Cardiac muscle cell (in vitro differentiated cells and primary cell): Measurements from ENCODE around the gene RACGAP1. TPM values are rescaled to one million over a fixed set of nuclear protein-coding genes. Genes with fewer than 3 reads are reported as not detected.
A peak's percentile ranks its signal among the peaks of the same experiment; 100 is the strongest.

Source experiments
- DNase-seq, 2 donors: peaks; one replicate each; pipeline versions ENCODE4 v3.0.0 to v3.0.0-alpha.2; 2010 to 2017; ENCODE audit warnings: low read depth in 1 of 2, low spot score in 1 of 2
- H3K27ac ChIP-seq: fragments of 200-600 bp; sonication (generic); 2 replicates; pipeline ENCODE4 v1.5.1; 2016
- H3K27me3 ChIP-seq: fragments of 200-600 bp; sonication (generic); 2 replicates; pipeline ENCODE4 v1.6.0; 2016; ENCODE audit warnings: control low read depth
- H3K36me3 ChIP-seq: fragments of 200-600 bp; sonication (generic); 2 replicates; pipeline ENCODE4 v1.5.1; 2016; ENCODE audit warnings: control low read depth
- H3K4me1 ChIP-seq: fragments of 200-600 bp; sonication (generic); 2 replicates; pipeline ENCODE4 v1.8.1; 2017; ENCODE audit warnings: low read depth, mild to moderate bottlenecking, mixed run types
- H3K4me3 ChIP-seq: fragments of 200-600 bp; sonication (generic); 2 replicates; pipeline ENCODE4 v1.5.1; 2016; ENCODE audit warnings: mild to moderate bottlenecking
- H3K9me3 ChIP-seq: fragments of 200-600 bp; sonication (generic); 2 replicates; pipeline ENCODE4 v1.5.1; 2017; ENCODE audit warnings: low read depth, mild to moderate bottlenecking, control low read depth
- polyA plus RNA-seq: library from polyadenylated mRNA; unstranded; fragments of >200 nt; fragmentation: Nextera tagmentation; extraction: Ambion mirVana; gene quantifications from 2 replicates; pipeline ENCODE4 v1.2.1, GENCODE V29; 2016
- total RNA-seq: library from RNA; depleted of rRNA; stranded (reverse); fragments of >200 nt; gene quantifications from 2 replicates; pipeline ENCODE4 v1.2.3, GENCODE V29; 2016
- TF ChIP-seq, protein P1 (sequence below): IDR thresholded peaks from 2 replicates; pipeline ENCODE4 v1.5.1; 2012; ENCODE audit warnings: low read depth, mild to moderate bottlenecking, low read length

The RACGAP1 gene
- total and polyA plus RNA-seq, 2 experiments from 2014 or later = 13.4 to 63.9 TPM

DNA sequence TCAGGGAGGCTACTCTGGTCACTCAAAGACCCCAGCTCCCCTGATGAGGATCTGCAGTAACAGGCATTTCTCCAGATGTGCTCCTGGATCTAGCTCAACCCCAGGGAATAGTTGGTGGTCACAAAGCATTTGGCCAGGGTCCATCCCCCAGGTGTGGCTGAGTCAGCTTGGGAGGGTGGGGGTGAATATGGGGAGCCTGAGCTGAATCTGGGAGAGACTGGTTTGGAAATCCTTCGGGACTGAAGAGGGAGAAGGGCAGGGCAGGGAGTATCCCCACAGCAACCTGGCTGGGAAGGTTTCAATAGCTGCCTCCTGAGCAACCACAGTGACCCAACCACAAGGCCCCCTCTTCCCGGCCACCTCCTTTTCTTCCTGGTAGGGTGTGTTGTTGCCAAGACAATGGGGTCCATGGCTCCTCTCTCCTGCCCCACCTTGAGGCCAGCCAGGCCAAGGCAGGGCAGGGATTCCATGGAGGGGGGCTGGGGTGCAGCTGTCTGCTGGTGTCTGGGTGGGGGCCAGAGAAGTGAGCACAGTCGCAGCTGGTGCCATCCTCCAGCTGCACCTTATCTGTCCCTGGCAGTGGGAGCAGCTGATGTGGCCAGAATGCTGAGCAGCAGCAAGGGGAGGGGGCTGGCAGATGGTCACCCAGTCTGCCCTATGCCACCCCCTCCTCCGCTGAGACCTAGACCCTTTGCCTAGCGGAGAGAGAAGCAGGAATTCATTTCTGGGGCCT, 37.6 kb upstream of the RACGAP1 start:
- DNase-seq = no peak
- Histone ChIP-seq H3K4me1 (no peaks in the 10 kb centered on the region), H3K4me3 (no peak overlapping the region)

DNA sequence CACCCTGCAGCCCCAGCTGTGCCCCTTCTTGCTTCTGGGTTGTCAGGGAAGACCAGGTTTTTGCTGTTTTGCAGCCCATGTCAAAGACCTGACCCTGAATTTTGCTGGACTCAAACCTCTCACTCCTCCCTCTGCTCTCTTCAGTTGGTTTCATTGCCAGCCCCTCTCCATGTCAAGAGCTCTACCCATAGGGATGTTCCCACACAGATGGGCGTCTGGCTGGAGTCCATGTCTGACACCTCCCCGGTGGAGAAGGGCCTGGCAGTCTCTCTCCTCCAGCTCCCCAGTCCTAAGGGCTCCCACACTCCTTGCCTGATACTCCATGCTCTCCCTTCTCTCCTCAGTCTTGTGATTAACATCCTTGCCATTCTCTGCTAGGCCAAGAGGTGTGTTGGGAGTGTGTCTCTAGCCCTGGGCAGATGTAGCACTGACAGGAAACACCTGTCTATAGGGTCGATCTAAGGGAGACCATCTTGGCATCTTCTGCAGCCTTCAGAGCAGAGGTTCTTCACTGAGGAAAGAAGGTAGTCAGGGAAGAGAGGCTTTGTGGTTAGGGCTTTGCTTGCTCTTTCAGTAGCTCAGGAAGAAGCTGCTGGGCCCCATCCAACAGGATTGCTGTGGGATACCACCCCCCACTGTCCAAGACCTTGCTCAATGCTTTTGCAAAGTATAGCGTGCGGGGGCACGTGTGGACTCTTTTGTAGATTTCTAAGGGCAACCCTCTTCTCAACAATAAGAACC, 36.8 kb upstream of the RACGAP1 start:
- no peaks in the 10 kb centered on the region for H3K36me3 ChIP-seq
- TF ChIP-seq, protein P1, sequence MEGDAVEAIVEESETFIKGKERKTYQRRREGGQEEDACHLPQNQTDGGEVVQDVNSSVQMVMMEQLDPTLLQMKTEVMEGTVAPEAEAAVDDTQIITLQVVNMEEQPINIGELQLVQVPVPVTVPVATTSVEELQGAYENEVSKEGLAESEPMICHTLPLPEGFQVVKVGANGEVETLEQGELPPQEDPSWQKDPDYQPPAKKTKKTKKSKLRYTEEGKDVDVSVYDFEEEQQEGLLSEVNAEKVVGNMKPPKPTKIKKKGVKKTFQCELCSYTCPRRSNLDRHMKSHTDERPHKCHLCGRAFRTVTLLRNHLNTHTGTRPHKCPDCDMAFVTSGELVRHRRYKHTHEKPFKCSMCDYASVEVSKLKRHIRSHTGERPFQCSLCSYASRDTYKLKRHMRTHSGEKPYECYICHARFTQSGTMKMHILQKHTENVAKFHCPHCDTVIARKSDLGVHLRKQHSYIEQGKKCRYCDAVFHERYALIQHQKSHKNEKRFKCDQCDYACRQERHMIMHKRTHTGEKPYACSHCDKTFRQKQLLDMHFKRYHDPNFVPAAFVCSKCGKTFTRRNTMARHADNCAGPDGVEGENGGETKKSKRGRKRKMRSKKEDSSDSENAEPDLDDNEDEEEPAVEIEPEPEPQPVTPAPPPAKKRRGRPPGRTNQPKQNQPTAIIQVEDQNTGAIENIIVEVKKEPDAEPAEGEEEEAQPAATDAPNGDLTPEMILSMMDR = no peak
- no peak overlapping the region for H3K27ac ChIP-seq
- H3K27me3 ChIP-seq = peaks cover 16% of the 10 kb centered on the region
- no peaks in the 10 kb centered on the region for H3K9me3 ChIP-seq
- peaks cover under 1% of the 10 kb centered on the region for H3K4me1 ChIP-seq
- no peak overlapping the region for H3K4me3 ChIP-seq
- peak in 1 of 2 donors; percentile 74 for DNase-seq

More for the DNA sequence above, 37.6 kb upstream of the RACGAP1 start:
- TF ChIP-seq, protein P1 = no peak
- peaks cover 16% of the 10 kb centered on the region for H3K27me3 ChIP-seq
- no peak overlapping the region for H3K27ac ChIP-seq
- H3K36me3 ChIP-seq = no peaks in the 10 kb centered on the region
- no peaks in the 10 kb centered on the region for H3K9me3 ChIP-seq

DNA sequence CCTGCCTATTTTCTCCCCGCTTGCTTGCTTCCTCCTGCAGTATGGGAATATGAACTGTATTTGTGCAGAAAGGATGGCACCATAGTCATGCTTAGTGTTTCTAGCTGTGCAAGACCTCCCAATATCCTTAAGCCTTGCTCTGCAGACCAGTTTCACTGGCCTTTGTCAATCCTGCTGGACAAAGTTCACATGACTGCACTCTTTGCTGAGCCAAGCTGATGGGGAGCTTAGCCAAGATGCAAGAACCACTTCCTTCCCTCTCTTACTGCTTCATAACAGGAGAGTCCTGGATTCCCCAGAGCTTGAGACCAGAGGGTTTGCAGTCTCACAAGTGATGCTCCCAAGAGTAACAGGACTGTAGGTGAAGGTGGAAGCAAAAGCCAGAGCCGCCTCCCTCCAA, 35.9 kb upstream of the RACGAP1 start:
- H3K36me3 ChIP-seq = no peaks in the 10 kb centered on the region
- H3K27me3 ChIP-seq = peaks cover 25% of the 10 kb centered on the region
- H3K4me1 ChIP-seq = peaks cover 8% of the 10 kb centered on the region
- TF ChIP-seq, protein P1 = no peak
- H3K4me3 ChIP-seq = no peak overlapping the region
- DNase-seq = peak in 1 of 2 donors; percentile 67
- no peaks in the 10 kb centered on the region for H3K9me3 ChIP-seq
- H3K27ac ChIP-seq = no peak overlapping the region

DNA sequence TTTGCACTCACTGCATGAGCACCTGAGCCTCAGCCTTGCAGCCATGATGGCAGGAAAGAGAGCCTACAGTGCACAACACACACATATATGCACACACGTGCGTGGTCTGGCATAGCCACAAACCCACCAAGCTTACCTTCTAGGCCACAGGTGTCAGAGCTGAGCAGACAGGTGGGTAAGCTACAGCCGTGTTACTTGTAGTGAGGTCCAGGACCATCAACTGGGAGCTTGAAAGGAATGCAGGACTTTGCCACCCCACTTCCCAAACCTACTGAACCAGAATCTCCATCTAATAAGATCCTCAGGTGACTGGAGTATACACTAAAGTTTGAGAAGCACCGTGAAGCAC, 34.8 kb upstream of the RACGAP1 start:
- no peaks in the 10 kb centered on the region for H3K36me3 ChIP-seq
- no peak for DNase-seq
- no peak overlapping the region for H3K27ac ChIP-seq
- H3K9me3 ChIP-seq = no peaks in the 10 kb centered on the region
- H3K27me3 ChIP-seq = peaks cover 27% of the 10 kb centered on the region
- peaks cover 8% of the 10 kb centered on the region for H3K4me1 ChIP-seq
- TF ChIP-seq, protein P1 = no peak
- H3K4me3 ChIP-seq = no peak overlapping the region

DNA sequence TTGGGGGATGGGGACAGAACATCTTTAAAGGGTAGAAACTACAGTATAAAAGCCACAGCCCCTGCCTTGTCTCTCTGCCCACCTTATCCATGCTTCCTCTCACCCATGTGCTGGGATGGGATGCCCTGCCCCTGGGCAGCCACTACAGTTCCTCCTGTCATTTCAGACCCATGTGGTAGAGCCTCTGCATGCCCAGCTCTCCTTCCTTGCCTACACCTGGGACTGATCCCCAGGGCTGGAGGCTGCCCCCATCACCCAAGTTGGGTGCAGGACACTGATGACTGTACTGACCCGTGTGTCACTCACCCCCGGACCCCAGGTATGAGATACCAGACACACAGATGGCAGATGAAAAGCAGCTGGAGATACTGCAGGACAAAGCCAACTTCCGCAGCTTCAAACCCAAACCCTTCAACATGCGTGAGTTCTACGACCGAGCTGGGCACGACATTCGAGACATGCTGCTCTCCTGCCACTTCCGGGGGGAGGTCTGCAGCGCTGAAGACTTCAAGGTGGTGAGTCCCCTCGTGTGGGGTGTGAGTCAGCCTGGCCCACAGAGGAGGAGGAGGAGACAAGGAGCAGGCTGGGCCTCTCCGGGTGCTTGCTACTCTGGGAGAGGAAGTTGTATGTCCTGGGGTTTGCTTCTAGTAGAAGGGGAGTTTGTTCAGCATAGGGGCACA, 34.3 kb upstream of the RACGAP1 start:
- no peak for DNase-seq
- Histone ChIP-seq H3K4me1 (peaks cover 8% of the 10 kb centered on the region), H3K27ac (no peak overlapping the region), H3K4me3 (no peak overlapping the region), H3K9me3 (no peaks in the 10 kb centered on the region), H3K36me3 (no peaks in the 10 kb centered on the region), H3K27me3 (peaks cover 27% of the 10 kb centered on the region)
- TF ChIP-seq, protein P1 = no peak
